Activated T-cell treated with anti-CD3 and anti-CD28 coated beads, Interleukin-2, amount 50 U/mL, for 4 hours (primary cell): ENCODE data around the gene IMPG1. TPM values are rescaled to one million over a fixed set of nuclear protein-coding genes. Genes with fewer than 3 reads are reported as not detected.

Source experiments
- ATAC-seq, 2 donors: fragments of 200-7000 bp; cut with Tn5 transposase; one replicate each; pipeline ENCODE4 v1.10.0; 2021
- DNase-seq: peaks from one replicate; pipeline ENCODE4 v3.0.0-alpha.2; 2020
- H3K27me3 Mint-ChIP-seq: one replicate; pipeline ENCODE4 v1.8.0; 2021; ENCODE audit warnings: low read depth, mixed read lengths
- H3K36me3 Mint-ChIP-seq: one replicate; pipeline ENCODE4 v1.8.0; 2022; ENCODE audit warnings: mixed read lengths; ENCODE audit not compliant: insufficient read depth
- H3K4me1 Mint-ChIP-seq: one replicate; pipeline ENCODE4 v1.8.0; 2021; ENCODE audit warnings: low read depth, mixed read lengths
- H3K4me3 Mint-ChIP-seq: one replicate; pipeline ENCODE4 v1.8.0; 2021; ENCODE audit warnings: mild to moderate bottlenecking, moderate library complexity, mixed read lengths
- H3K9me3 Mint-ChIP-seq: one replicate; pipeline ENCODE4 v1.8.0; 2021; ENCODE audit warnings: mixed read lengths
- total RNA-seq, 3 donors: library from RNA; stranded (reverse); gene quantifications; one replicate each; pipeline ENCODE4 v1.2.1, GENCODE V29; 2021

IMPG1 gene
- not detected for total RNA-seq

- no peaks in the 10 kb centered on the region for H3K36me3 Mint-ChIP-seq
- no peaks in the 10 kb centered on the region for H3K4me1 Mint-ChIP-seq
Measured at GRCh38 chr6:76072562-76072961, at the start of gene IMPG1. Gene IMPG1 (minus strand): TSS chr6:76072662. CDS start chr6:76072488, 174 bp downstream.

DNA sequence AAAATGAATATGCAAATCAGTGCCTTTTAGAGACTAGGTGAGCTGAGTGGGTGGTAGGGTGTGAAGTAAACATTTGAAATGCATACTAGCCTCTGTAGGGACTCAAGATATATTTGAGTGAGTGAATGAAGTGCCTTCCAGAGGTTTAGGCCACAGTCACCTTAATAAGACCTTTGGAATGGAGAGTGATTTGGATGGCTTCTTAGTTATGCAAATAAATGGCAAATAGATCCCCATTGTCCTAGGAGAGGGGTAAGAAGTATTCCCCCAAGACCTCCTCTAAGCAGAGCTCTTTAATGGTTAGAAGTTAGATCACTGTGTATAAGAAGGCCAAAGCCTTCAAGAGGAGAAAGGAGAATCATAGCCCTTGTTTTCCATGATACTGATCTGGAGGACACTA lies 47.8 kb upstream of the IMPG1 start:
- no peak for ATAC-seq
- Mint-ChIP-seq H3K4me1 (no peaks in the 10 kb centered on the region), H3K27me3 (no peaks in the 10 kb centered on the region), H3K4me3 (no peak overlapping the region), H3K36me3 (no peaks in the 10 kb centered on the region), H3K9me3 (peaks cover 17% of the 10 kb centered on the region)
- no peak for DNase-seq

More at GRCh38 chr6:76072562-76072961, at the start of gene IMPG1:
- no peaks in the 10 kb centered on the region for H3K27me3 Mint-ChIP-seq
- no peak for DNase-seq
- no peak for ATAC-seq
- H3K4me3 Mint-ChIP-seq = no peak within 1 kb of the TSS
- peaks cover 17% of the 10 kb centered on the region for H3K9me3 Mint-ChIP-seq

DNA sequence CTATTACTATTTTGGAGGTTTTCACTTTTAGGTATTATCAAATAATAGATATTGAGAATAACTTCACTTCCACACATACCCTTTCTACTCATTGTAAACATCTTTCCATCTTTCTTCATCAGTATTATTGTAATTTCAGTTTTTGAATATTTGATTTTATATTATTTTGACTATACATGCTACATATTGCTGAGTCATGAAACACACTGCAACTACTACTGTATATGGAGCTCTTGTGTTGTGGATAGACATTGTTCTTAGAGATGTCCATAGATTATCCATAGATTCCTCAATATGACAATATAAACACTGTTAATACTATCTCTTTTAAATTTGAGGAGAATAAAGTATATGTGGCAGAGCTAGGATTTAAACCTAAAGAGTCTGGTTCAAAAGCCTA lies 819 bp upstream of the IMPG1 start:
- DNase-seq (no peak), ATAC-seq (no peak)
- H3K9me3 Mint-ChIP-seq = peaks cover 11% of the 10 kb centered on the region
- no peaks in the 10 kb centered on the region for H3K27me3 Mint-ChIP-seq
- H3K4me3 Mint-ChIP-seq = no peak overlapping the region
- no peaks in the 10 kb centered on the region for H3K36me3 Mint-ChIP-seq
- no peaks in the 10 kb centered on the region for H3K4me1 Mint-ChIP-seq

DNA sequence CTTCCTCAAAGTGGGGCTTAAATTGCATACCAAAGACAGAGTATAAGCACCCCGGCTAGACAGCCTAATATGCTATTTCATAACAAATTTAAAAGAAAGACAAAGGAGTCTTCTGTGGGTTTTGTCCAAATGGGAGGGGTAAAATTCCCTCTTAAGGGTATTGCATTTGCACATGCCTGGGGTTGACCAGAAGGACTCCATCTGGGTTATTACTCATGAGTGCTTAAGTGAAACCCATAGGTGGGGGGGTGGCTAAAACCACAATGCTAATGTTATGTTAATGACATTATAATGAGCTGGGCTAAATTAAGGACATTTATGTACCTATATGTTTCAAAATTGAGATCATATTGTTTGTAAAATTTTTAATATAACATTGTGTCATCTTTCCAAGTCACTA lies 15.0 kb downstream of the IMPG1 start:
- DNase-seq = no peak

GRCh38 chr6:76052314-76052713 lies 20.1 kb downstream of the IMPG1 start:
- no peaks in the 10 kb centered on the region for H3K4me1 Mint-ChIP-seq
- no peak overlapping the region for H3K4me3 Mint-ChIP-seq
- ATAC-seq = no peak
- H3K9me3 Mint-ChIP-seq = peaks cover 8% of the 10 kb centered on the region
- no peaks in the 10 kb centered on the region for H3K27me3 Mint-ChIP-seq
- H3K36me3 Mint-ChIP-seq = no peaks in the 10 kb centered on the region
- no peak for DNase-seq

More for the DNA sequence above, 15.0 kb downstream of the IMPG1 start:
- Mint-ChIP-seq H3K36me3 (no peaks in the 10 kb centered on the region), H3K4me1 (no peaks in the 10 kb centered on the region), H3K27me3 (no peaks in the 10 kb centered on the region), H3K9me3 (peaks cover 7% of the 10 kb centered on the region), H3K4me3 (no peak overlapping the region)
- no peak for ATAC-seq

DNA sequence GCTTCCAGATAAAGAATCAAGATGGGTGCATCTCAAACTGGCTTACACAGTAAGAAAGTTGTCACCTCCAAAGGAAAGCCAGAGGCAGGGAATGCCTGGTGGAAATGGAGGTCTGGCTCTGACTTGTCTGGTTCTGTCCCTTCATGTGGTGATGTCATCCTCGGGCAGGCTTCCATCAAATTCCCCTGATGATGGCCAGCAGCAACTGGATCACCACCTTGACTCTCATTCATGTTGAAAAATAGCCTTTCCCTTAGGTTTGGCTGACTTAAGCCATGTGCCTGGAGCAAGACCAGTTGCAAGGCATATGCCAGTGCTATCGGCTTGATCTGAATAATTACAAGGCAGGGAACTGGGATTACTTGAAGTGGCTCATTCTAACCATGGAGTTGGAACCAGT lies 28.8 kb downstream of the IMPG1 start:
- Mint-ChIP-seq H3K4me3 (no peak overlapping the region), H3K4me1 (no peaks in the 10 kb centered on the region), H3K36me3 (no peaks in the 10 kb centered on the region), H3K9me3 (peaks cover 4% of the 10 kb centered on the region), H3K27me3 (no peaks in the 10 kb centered on the region)
- no peak for ATAC-seq
- no peak for DNase-seq

- ATAC-seq = no peak
- Mint-ChIP-seq H3K4me3 (no peak overlapping the region), H3K9me3 (peaks cover 9% of the 10 kb centered on the region), H3K36me3 (no peaks in the 10 kb centered on the region), H3K4me1 (no peaks in the 10 kb centered on the region), H3K27me3 (no peaks in the 10 kb centered on the region)
- no peak for DNase-seq
Measured at GRCh38 chr6:76035713-76036112, 36.7 kb downstream of the IMPG1 start.

DNA sequence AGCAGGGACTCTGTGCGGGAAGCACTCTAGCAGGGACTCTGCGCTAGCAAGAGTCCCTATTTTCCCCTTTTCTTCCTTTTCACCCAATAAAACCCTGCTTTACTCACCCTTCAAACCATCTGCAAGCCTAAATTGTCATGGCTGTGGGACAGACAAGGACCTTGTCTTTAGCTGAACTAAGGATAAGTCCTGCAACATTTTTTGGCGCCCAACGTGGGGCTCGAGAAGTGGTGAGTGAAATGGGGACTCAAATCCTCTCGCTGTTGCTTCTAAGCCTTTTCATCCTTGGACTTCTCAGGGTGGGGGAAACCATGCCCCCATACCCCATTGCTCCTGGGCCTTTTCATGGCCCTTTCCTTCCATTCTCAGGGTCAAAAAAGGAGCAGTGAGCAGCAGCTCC lies 46.4 kb downstream of the IMPG1 start:
- ATAC-seq = no peak
- no peak for DNase-seq
- Mint-ChIP-seq H3K27me3 (no peaks in the 10 kb centered on the region), H3K9me3 (peaks cover 24% of the 10 kb centered on the region), H3K4me3 (no peak overlapping the region), H3K4me1 (no peaks in the 10 kb centered on the region), H3K36me3 (no peaks in the 10 kb centered on the region)

- no peak for ATAC-seq
- DNase-seq = no peak
- Mint-ChIP-seq H3K36me3 (no peaks in the 10 kb centered on the region), H3K9me3 (peaks cover 16% of the 10 kb centered on the region), H3K4me1 (no peaks in the 10 kb centered on the region), H3K4me3 (no peak overlapping the region), H3K27me3 (peaks cover 2% of the 10 kb centered on the region)
Measured at GRCh38 chr6:76014626-76015530, 57.6 kb downstream of the IMPG1 start.

- Mint-ChIP-seq H3K9me3 (no peaks in the 10 kb centered on the region), H3K4me3 (no peak overlapping the region), H3K36me3 (no peaks in the 10 kb centered on the region), H3K4me1 (no peaks in the 10 kb centered on the region), H3K27me3 (no peaks in the 10 kb centered on the region)
- ATAC-seq (no peak), DNase-seq (no peak)
Measured at GRCh38 chr6:76004202-76004601, 68.3 kb downstream of the IMPG1 start.

DNA sequence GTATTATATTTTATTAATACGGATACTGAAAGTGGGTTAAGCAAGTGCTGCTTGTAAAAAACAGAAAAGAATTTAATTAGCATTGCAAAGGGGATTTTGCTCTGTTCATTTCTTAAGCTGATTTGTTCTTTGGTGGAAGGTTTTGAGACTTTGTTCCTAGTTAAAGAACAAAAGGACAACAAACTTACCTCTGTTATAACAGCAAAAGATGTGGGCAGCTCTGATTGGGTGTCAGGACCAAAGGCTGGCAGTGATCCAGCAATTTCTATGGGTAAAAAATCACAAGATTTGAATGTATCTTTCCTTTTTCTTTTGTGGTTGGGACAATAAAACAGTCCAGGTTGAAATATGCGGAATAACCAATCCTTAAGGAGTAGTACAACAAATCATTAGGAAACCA lies 68.8 kb downstream of the IMPG1 start:
- Mint-ChIP-seq H3K36me3 (no peaks in the 10 kb centered on the region), H3K9me3 (no peaks in the 10 kb centered on the region), H3K4me1 (no peaks in the 10 kb centered on the region), H3K27me3 (no peaks in the 10 kb centered on the region), H3K4me3 (no peak overlapping the region)
- DNase-seq = no peak
- ATAC-seq = no peak

DNA sequence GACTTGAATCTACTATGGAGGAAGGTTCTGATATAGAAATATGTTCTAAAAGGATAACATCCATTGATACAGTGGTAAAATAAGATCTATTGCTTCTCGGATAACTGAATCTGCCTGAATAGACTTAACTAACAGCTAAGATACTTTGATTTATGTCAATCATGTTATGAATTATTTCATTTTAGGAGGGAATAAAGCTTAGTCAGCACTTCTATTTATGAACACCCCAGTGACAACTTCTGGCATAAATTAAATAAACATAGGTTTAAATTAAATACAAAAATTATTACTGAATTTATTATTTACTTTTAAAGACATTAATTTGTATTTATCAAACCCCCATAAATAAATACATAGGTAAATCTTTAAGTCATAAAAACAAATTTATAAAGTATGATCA lies 69.3 kb downstream of the IMPG1 start:
- H3K4me3 Mint-ChIP-seq = no peak overlapping the region
- DNase-seq (no peak), ATAC-seq (no peak)
- H3K27me3 Mint-ChIP-seq = no peaks in the 10 kb centered on the region
- H3K4me1 Mint-ChIP-seq = no peaks in the 10 kb centered on the region
- no peaks in the 10 kb centered on the region for H3K36me3 Mint-ChIP-seq
- no peaks in the 10 kb centered on the region for H3K9me3 Mint-ChIP-seq

DNA sequence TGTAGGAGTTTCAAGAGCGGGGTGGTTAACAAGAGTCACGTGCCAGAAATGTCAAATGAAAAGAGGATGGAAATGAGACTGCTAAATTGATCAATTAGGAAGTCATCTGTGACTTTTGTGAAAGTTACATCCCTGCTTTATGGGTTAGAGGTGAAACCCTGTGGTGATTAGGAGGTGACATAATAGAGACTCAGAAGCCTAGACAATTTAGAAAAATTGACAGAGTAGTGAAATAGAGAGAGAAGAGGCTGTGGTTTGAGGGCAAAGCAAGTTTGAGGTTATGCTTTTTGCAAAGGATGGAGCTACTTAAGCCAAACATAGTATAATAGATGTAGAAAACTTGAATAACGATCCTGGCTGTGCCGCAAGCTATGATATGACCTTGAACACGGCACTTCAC lies 71.8 kb downstream of the IMPG1 start:
- no peaks in the 10 kb centered on the region for H3K27me3 Mint-ChIP-seq
- no peaks in the 10 kb centered on the region for H3K36me3 Mint-ChIP-seq
- H3K4me1 Mint-ChIP-seq = no peaks in the 10 kb centered on the region
- no peak overlapping the region for H3K4me3 Mint-ChIP-seq
- ATAC-seq (no peak), DNase-seq (no peak)
- no peaks in the 10 kb centered on the region for H3K9me3 Mint-ChIP-seq

GRCh38 chr6:75997696-75998095 lies 74.8 kb downstream of the IMPG1 start:
- DNase-seq (no peak), ATAC-seq (no peak)
- H3K9me3 Mint-ChIP-seq = no peaks in the 10 kb centered on the region
- no peaks in the 10 kb centered on the region for H3K27me3 Mint-ChIP-seq
- H3K4me3 Mint-ChIP-seq = no peak overlapping the region
- H3K4me1 Mint-ChIP-seq = no peaks in the 10 kb centered on the region
- H3K36me3 Mint-ChIP-seq = no peaks in the 10 kb centered on the region
